NCI-H345 (cell line): ENCODE results near the gene PLEKHM3.

ENCODE experiments used
- DNase-seq: peaks from one replicate; lab custom pipeline; 2025; lab: John Stamatoyannopoulos, UW

PLEKHM3 gene

DNA sequence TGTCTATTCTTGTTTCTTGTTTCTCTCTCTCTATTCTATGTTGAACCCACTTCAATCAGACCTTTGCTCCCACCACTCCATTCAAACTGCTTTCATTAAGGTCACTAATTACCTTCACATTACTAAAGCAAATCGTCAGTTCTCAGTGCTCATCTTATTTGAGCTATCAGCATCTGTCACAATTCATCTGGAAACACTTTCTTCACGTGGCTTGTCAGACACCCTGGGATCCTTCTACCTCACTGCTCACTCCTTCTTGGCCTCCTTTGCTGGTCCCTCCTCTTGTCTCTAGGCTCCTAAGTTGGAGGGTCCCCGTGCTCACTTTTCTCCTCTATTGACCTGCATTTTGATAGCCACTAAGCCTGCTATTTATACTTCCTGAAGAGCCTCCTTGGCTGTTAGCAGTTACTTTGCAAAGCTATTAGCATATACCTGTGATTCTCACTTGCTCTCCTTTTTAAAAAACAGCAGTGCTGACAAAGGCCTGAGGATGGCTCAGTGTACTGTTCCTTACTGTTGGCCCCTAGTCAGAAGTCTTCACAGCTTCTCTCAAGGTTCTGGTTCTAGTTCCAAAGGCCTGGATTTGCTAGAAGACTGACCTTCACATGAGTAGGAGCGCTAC is 80.2 kb downstream of the PLEKHM3 start:
- DNase-seq = no peak

DNA sequence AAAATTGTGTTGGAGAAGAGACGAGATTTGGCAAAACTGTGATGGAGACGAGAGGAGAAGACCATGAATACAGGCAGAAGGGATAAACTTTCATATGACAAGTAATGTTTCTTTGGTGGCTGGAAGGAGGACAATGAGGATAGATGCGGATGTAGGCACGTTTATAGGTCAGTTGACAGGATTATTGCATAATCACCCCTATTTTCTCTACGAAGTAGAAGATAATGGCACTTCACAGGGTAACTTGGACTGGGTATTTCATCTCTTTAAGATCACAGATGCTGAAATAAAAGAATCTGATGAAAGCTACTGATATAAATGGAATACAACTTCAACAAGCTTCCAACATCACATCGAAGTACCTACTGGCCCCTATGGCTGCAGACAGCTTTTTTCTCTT is 81.0 kb downstream of the PLEKHM3 start:
- no peak for DNase-seq

DNA sequence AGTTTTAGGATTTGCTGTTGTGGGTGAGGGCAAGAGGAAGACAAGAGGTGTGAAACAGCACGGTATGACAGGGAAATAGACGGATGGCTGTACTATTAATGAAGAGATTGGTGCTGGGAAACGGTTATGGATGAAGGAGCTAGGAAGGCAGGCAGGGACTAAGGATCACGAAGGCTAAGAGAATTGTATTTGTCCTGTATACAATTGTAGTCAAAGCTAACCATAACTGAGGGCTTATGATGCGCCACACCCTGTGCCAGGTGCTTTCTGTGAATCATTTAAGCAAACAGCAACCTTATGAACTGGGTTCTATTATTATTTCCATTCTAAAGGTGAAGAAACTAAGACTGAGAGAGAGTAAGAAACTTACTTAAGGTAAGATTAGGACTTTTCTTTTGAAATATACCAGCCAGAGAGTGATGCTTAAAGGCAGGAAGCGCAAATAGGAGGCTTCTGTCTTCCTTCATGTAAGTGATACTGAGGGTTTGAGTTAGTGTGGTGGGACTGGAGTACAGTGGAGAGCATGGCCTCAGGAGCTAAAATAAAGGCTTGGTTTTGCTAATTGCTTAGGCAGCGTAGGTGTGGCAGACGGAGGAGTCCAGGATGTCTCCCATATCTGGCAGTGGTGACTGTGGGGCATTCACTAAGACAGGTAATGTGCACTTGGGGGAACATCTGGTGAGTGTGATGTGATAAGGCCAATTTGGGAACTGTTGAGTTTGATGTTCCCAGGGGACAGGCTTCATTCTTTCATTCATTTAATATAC is 85.8 kb downstream of the PLEKHM3 start:
- DNase-seq = peak; percentile 13

DNA sequence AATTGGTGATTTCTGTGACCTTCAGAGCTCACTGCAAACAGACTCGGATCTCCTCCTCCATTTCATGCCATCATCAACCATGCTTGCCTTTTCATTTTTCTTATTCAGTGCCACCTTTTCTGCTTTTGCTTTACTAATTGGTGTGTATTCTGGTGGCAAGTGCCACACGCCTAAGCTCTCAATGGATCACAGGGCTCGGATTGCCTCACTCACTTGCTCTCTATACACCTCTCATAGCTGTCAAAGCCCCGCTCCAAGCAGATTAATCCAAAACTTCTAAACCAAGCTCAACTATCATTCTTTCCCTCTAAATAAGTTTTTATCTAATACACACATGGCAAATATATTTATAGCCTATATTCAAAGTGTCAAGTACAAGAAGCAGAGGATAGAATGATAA is 86.4 kb downstream of the PLEKHM3 start:
- no peak for DNase-seq

DNA sequence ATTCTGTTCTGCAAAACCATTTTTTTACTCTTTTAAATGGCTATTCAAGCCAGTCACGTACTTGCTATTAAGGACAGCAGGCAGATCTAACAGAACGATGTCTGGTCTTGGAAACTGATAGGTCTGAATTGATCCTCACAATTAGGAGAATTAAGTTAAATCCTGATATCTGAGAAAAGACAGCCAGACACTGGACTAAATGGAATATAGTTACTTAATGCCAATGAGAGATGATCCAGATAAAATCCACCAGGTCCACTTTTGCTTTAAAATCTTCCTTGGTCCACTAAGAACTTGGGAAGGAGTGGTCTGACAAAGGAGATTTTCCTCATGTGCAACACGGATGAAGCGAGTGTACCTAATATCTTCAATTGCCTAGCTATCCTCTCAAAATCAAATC is 86.9 kb downstream of the PLEKHM3 start:
- no peak for DNase-seq

DNA sequence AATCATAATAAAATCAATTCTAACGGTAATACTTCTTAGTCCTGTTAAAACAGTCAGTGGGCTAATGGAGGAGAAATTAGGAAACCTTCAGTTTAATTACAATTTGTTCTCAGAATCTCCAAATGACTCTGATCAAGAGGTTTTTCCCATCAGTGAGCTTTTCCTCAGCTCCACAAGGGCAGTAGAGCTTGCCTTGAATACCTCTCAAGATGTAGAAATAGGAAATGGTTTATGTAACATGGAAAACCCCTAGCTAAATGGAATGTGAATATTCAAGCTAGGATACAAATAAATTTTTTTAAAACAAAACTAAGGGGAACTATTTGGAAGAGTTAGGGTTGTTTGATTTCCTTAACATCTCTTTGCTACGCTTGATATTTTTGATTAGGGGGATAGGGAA is 87.5 kb downstream of the PLEKHM3 start:
- no peak for DNase-seq

DNA sequence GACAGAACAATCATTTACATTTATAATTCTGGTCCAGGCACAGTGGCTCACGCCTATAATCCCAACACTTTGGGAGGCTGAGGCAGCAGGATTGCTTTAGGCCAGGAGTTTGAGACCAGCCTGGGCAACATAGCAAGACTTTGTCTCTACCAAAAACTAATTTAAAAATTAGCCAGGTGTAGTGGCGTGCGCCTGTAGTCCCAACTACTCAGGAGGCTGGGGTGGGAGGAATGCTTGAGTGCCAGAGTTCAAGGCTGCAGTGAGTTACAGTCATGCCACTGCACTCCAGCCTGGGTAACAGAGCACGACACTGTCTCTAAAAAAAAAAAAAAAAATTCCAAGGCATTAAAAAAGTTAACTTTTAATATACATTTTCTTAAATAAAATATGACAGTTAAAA is 88.1 kb downstream of the PLEKHM3 start:
- DNase-seq = no peak

DNA sequence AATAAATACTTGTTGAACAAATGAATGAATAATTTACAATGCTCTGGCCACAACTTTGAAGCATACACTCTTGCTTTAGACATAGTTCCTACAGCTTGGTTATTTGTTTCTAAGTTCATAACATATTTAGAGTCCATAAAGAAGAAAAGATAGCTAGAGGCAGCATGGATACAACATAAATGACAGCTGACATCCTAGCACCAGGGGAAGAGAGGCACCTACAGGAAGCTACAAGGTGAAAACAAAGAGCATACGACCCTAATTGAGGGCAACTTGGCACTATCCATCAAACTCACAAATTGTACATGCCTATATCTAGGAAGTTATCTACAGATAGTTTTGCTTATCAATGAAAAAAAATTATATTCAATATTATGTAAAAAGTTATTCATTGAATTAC is 88.9 kb downstream of the PLEKHM3 start:
- DNase-seq = no peak

DNA sequence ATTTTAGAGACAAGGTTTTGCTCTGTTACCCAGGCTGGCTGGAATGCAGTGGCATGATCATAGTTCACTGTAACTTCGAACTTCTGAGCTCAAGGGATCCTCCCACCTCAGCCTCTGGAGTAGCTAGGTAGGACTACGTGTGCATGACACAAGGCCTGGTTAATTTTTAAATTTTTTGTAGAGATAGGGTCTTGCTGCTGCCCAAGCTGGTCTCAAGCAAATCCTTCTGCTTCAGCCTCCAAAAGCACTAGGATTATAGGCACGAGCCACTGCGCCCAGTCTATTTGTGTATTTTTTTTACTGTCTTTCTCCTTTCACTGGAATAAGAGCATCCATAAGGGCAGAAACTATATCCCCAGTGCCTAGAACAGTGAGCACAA is 89.3 kb downstream of the PLEKHM3 start:
- DNase-seq = no peak

DNA sequence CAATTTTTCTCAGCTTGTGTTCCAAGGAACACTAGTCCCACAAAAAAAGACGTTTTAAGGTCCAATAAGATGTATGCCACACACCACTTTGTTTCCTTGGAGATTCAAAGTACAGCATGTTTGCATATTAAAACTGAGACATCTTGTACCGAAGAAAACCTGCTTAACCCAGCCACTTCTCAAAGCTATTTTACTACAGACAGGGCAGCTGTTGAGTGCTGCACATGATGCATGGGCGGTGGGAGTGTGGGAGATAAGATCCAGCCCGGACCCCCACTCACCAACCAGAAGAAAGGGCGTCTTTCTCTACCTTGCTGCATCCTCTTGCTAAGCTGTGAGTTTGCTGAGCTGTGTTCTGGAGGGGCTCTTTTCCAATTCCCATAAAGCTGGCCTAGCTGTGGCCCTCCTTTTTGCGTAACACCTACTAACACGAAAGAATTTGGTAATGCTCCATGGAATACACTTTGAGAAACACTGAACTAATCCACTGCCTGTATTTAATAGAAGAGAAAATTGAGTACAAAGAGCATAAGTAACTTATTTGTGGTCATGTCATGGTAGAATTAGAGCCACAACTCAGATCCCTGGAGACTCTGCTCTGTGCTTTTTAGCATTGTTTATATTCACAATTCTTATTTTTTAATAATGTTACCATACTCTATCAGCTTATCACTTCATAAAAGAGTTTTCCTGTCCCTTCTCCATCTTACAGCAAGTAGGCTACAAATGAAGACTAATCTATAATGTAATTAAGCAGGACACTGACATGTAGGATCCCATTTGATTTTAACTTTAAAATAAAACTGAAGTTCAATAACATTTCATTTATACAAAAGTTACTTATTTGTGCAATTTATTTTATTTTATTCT is 90.0 kb downstream of the PLEKHM3 start:
- no peak for DNase-seq

DNA sequence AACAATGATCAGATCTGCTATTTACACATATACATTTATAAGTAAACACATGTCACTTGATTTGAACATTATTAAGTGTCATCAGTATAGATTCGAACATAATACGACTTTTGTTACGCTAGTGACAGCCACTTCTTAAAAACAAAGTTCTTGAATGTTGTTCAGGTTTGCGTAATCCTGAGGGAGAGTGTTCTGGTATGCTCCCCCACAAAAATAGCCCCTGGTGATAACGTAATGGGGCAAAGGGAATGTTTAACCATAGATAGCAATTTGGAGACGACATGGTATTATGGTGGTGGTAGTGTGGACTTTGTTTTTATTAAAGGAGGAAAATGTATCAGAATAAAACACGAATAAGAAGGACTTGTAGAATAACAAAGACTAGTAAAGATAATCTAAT is 90.6 kb downstream of the PLEKHM3 start:
- no peak for DNase-seq

DNA sequence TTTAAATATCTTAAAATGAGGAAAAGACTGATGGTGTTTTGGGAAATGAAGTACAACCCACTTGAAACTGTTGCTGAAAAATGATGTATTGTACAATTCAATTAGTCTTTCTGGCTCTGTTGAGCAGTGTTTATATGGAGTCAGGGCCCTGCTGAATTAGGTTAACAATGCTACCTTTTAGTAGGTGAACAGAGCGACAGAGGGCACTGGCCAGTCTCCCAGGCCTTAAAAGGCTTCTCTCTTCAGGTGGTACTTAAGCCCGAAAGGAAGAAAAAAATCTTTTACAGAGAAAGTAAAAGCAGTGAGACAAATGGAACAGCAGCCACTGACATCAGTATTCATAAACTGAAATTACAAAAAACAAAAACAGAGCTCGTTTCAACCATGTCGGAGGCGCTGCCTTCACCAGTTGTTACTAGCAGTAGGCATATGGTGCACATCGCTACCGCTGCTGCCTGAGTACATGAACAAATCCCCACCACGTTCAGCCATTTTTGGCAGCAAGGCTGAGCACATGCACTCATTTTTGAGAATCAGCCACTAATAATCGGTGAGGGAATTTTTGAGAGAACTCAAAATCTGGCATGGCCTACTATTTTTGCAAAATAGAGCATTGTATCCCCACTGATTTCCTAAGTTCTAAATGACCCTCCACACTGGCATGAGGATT is 91.8 kb downstream of the PLEKHM3 start:
- no peak for DNase-seq

DNA sequence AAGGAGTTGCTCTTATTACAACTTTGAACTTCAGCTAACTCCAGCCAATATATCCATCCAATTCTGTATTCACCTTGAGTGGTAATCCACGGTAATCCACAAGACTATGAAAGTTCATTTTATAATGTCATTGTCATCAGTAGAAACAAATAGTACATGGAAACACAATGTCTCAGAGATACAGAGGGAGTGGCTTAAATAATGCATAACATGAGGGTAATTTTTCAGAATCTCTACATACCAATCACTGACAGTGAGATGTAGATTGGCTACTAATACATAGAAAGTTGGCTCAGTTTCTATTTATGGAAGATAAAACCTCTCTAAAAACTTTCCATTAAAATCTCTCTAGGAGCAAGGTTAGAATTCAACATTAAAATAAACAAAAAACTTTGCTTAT is 93.2 kb downstream of the PLEKHM3 start:
- DNase-seq = no peak

DNA sequence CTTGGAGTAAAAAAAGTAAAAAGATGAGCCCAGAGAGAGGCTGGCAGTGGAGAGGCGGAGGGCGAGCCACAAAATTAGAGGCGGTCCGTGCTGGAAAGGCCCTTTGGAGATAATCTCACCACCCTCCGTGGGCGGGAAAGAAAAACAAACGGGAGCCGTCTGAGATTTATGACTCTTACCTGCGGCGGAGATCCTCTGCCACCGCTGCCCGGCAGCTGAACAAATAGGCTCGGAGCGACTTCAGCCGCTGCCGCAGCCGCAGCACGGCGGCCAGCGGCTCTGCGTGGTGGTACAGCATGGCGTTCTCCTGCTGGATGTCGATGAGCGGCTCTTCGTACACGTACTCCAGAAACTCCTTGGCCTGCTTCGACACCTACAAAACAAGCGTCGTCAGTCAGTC is 94.6 kb downstream of the PLEKHM3 start:
- DNase-seq = peak; percentile 90

DNA sequence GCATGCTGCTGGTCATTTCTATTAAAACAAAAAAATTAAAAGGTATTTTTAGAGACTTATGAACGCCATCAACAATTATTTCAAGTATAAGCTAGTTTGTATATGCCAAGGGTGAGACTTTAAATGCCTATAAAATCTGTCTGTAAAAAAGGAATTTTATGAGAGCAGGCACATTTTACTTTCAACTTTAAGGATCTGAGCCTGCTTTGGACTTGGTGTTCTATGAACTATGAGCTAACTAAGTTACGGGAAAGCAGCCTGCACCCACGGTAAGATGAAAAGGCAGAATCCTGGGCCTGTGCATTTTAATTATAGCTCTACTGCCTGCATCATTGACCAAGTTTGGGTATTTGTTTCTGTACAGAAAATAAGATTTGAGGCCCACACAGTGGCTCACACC is 95.4 kb downstream of the PLEKHM3 start:
- DNase-seq = no peak

DNA sequence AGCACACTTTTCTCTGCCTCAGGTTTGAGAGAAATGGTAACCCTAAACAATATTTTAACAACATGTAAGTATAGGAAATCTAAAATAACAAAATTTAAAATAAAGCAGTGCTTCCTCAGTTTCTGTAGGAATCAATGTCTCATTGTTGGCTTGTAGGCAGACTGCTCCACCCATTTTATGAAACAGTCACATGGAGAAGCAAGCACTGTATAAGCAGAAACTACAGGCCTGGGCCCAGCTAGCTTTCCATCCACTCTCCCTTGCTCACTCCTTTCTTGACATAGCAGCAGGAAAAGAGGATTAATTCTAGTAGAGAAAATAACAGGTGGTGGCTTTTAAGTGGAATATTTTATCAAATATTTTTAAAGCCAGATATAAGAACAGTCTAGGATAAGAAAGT is 97.2 kb downstream of the PLEKHM3 start:
- no peak for DNase-seq

DNA sequence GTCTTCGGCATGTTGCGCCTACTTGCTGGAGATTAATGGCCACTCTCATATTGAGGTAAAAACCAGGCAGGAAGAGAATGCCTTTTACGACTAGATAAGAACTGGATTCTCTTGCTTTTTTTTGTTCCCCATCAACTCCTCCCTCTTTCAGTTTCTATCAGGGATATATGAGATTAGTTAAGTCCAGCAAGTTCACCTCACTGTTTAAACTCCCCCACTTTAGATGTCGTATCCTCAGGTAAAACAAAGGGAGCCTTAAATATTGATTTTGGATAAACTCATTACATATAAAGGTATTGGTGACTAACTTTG is 98.4 kb downstream of the PLEKHM3 start:
- DNase-seq = no peak

DNA sequence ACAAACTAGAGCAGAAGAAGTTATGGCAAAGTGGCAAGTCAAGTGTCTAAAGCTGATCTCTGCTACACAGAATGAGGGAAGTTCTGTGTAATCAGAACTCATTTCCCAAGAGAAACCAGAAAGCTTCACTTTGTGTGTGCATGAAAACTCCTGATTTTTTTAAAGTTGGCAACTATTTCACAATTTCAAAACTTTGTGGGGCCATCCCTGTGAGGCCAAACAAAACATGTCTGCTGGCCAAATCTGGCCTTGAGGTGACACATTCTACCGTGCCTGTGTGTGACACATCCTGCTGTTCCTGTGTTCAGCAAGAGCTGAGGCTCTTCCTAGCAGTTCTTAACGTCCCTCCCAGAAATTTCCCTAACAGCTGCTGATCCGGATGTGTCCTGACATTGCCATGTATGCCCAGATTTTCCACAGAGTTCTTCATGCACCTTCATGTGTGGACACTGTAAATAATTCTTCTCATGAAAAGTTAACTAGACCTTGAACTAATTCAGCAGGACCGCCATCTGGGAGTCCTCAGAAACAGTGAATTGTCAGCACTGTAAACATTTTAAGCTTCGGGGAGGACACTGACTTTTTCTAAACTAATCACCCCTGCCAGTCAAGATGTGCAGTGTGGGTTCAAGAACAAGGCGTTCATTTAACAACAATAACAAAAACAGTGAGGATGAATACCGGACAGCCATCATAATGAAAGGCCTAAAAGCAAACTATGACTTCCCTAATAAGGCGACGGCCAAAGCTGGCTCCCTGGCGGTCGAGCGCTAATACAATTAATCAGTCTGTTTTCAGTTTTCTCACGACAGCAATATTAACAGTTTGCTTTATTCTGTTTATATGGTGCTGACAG is 99.0 kb downstream of the PLEKHM3 start:
- no peak for DNase-seq

DNA sequence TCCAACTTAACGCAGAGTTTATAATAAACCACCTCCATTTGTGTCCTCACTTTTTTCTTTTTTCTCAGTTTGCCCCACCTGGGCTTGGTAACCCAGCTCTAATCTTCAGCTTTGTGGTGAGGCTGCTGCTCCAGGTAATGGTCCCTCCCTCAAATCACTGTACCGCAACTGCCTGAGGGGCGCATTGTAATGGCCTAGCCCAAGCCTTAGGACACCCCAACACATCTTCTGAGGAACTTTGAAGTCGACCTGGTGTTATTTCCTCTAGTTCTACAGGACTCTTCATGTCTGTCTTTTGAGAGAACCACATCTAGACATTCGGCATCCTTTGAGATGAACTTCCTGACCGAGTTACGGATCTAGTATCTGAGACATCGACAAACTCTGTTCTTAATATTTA is 99.7 kb downstream of the PLEKHM3 start:
- DNase-seq = no peak

DNA sequence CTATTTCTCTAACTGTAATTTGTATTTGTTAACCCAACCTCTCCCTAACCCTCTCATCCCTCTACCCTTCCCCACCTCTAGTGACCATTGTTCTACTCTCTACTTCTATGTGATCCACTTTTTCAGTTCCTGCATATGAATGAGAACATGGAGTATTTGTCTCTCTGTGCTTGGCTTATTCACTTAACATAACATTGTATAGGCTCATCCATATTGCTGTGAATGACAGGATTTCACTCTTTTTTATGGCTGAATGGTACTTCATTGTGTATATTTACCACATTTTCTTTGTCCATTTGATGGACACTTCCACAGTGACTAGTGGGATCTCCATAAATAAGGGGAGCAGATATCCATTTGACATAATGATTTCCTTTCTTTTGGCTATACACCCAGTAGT is 103.7 kb downstream of the PLEKHM3 start:
- DNase-seq = no peak

DNA sequence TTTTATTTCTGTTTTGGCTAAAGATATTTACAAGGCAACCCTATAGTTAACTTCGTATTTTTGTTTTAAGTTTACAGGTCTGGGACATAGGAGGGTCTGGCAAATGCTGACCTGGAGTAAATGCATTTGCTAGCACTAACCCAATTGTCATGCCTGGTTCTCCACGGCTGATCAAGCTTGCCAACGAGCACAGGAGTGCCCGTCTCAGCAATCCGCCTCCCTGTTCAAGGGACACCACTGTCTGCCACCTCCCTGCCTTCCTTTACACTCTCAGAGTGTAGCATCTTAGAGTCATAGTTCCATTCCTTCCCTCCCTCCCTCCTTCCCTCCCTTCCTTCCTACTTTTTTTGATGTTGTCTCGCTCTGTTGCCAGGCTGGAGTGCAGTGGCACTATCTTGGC is 104.6 kb downstream of the PLEKHM3 start:
- DNase-seq = no peak

DNA sequence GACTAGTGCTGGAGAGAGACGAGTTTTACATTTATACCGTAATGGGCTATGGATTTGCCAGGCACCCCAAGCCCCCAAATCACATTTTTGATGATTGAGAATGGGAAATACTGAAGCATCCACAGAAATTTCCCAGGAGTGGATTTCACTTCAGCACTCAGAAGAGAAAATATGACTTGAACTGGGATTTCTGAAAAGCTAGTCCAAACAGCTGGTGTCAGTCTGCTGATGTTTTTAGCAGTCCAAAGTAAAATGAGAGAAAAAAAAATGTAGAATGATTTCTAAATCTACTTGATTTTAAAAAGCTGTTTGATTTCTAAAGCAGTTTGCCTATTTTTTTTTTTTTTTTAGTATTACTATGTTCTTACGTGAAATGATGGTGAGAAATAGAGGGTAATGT is 105.0 kb downstream of the PLEKHM3 start:
- DNase-seq = no peak
